ENCODE results near the gene SHBG. TPM values are rescaled to one million over a fixed set of nuclear protein-coding genes. Genes with fewer than 3 reads are reported as not detected.

SHBG gene
- total RNA-seq, 1 experiment from 2014 or later = 1.2 TPM

- Mint-ChIP-seq H3K27ac (ENCODE audit: unreplicated experiment) (peak overlapping the region; percentile 30), H3K4me3 (ENCODE audit: unreplicated experiment) (peak overlapping the region; percentile 98)
- POLR2A ChIA-PET = interaction anchor here (0.5 kb wide), 1 partner anchor 74 kb away, joined by 3 read pairs; no protein-coding TSS in a partner anchor
Measured at GRCh38 chr17:7612294-7612640, 17.7 kb upstream of the SHBG start.

GRCh38 chr17:7613769-7614424 lies 16.0 kb upstream of the SHBG start:
- TSS peak; percentile 34 for BruUV-seq (replicated peaks)
- no peak for TF ChIP-seq CTCF (IDR thresholded peaks at IDR 0.05; ENCODE audit: insufficient read depth in 1 of 2, low read depth in 1 of 2, low read length in 1 of 2, severe bottlenecking in 1 of 2, unreplicated experiment in 1 of 2)
- Mint-ChIP-seq H3K9me3 (ENCODE audit: unreplicated experiment) (no peaks in the 10 kb centered on the region), H3K27ac (ENCODE audit: unreplicated experiment) (peak overlapping the region; percentile 94), H3K36me3 (ENCODE audit: insufficient read depth, unreplicated experiment) (peaks cover 25% of the 10 kb centered on the region), H3K27me3 (ENCODE audit: insufficient read depth, unreplicated experiment) (no peaks in the 10 kb centered on the region), H3K4me3 (ENCODE audit: unreplicated experiment) (peak overlapping the region; percentile 98), H3K4me1 (ENCODE audit: low read depth, unreplicated experiment) (peaks cover 20% of the 10 kb centered on the region)
- H3K36me3 ChIP-seq (ENCODE audit: control insufficient read depth, insufficient read depth, low read length) = no peaks in the 10 kb centered on the region
- no peaks in the 10 kb centered on the region for H3K27me3 ChIP-seq (replicated peaks; ENCODE audit: control insufficient read depth, insufficient read depth, low read length)
- ChIA-PET POLR2A (interaction anchor here (0.7 to 2.3 kb wide), 3 partner anchors 30 to 74 kb away, joined by 3 to 17 read pairs (median 11); partner anchors contain the start of genes MPDU1, TP53 and WRAP53), CTCF (interaction anchor here (0.7 to 2.3 kb wide), 4 partner anchors 11 to 43 kb away, joined by 4 to 9 read pairs (median 4); partner anchors contain the start of gene SAT2)
- no peaks in the 10 kb centered on the region for H3K9me3 ChIP-seq
- DNase-seq = no peak
- no peaks in the 10 kb centered on the region for H3K4me1 ChIP-seq
- peak overlapping the region; percentile 57 for H3K4me3 ChIP-seq (ENCODE audit: low read depth, low read length)
- intact Hi-C loops (cut with micrococcal nuclease; ENCODE audit: unreplicated experiment) = loop anchor here (2.0 kb wide), 1 partner anchor 41 kb away; no protein-coding TSS in a partner anchor

More at GRCh38 chr17:7612294-7612640, 17.7 kb upstream of the SHBG start:
- CTCF ChIA-PET = no interaction called here
- H3K36me3 Mint-ChIP-seq (ENCODE audit: insufficient read depth, unreplicated experiment) = peaks cover 31% of the 10 kb centered on the region
- H3K4me1 Mint-ChIP-seq (ENCODE audit: low read depth, unreplicated experiment) = peaks cover 20% of the 10 kb centered on the region
- intact Hi-C loops (cut with micrococcal nuclease; ENCODE audit: unreplicated experiment) = no loop called here
- Histone ChIP-seq H3K36me3 (ENCODE audit: control insufficient read depth, insufficient read depth, low read length) (no peaks in the 10 kb centered on the region), H3K4me1 (no peaks in the 10 kb centered on the region), H3K9me3 (no peaks in the 10 kb centered on the region), H3K4me3 (ENCODE audit: low read depth, low read length) (no peak overlapping the region), H3K27me3 (replicated peaks; ENCODE audit: control insufficient read depth, insufficient read depth, low read length) (no peaks in the 10 kb centered on the region)
- DNase-seq = no peak
- BruUV-seq (replicated peaks) = no TSS peak
- no peaks in the 10 kb centered on the region for H3K9me3 Mint-ChIP-seq (ENCODE audit: unreplicated experiment)
- no peaks in the 10 kb centered on the region for H3K27me3 Mint-ChIP-seq (ENCODE audit: insufficient read depth, unreplicated experiment)
- no peak for TF ChIP-seq CTCF (IDR thresholded peaks at IDR 0.05; ENCODE audit: insufficient read depth in 1 of 2, low read depth in 1 of 2, low read length in 1 of 2, severe bottlenecking in 1 of 2, unreplicated experiment in 1 of 2)

- Histone ChIP-seq H3K4me3 (ENCODE audit: low read depth, low read length) (peak within 1 kb of the TSS; percentile 57), H3K36me3 (ENCODE audit: control insufficient read depth, insufficient read depth, low read length) (no peaks in the 10 kb centered on the region), H3K4me1 (no peaks in the 10 kb centered on the region), H3K27me3 (replicated peaks; ENCODE audit: control insufficient read depth, insufficient read depth, low read length) (no peaks in the 10 kb centered on the region), H3K9me3 (no peaks in the 10 kb centered on the region)
- ChIA-PET CTCF (interaction anchor here (0.6 to 2.3 kb wide), 12 partner anchors 10 to 230 kb away, joined by 3 to 9 read pairs (median 4); partner anchors contain the start of genes ATP1B2, MPDU1, SAT2 and TP53), POLR2A (interaction anchor here (0.6 to 2.3 kb wide), 11 partner anchors 13 to 304 kb away, joined by 3 to 17 read pairs (median 4); partner anchors contain the start of genes ATP1B2, MPDU1, NAA38 and SAT2)
- Mint-ChIP-seq H3K36me3 (ENCODE audit: insufficient read depth, unreplicated experiment) (peaks cover 20% of the 10 kb centered on the region), H3K27ac (ENCODE audit: unreplicated experiment) (peak within 1 kb of the TSS; percentile 94), H3K4me3 (ENCODE audit: unreplicated experiment) (peak within 1 kb of the TSS; percentile 98), H3K27me3 (ENCODE audit: insufficient read depth, unreplicated experiment) (no peaks in the 10 kb centered on the region), H3K4me1 (ENCODE audit: low read depth, unreplicated experiment) (peaks cover 20% of the 10 kb centered on the region), H3K9me3 (ENCODE audit: unreplicated experiment) (no peaks in the 10 kb centered on the region)
- peak; percentile 96 to 97 for DNase-seq
- peak; percentile 24 to 49 for TF ChIP-seq CTCF (IDR thresholded peaks at IDR 0.05; ENCODE audit: insufficient read depth in 1 of 2, low read depth in 1 of 2, low read length in 1 of 2, severe bottlenecking in 1 of 2, unreplicated experiment in 1 of 2)
- intact Hi-C loops (cut with micrococcal nuclease; ENCODE audit: unreplicated experiment) = loop anchor here (2.0 to 5.0 kb wide), 2 partner anchors 42 to 223 kb away; no protein-coding TSS in a partner anchor
- no TSS peak for BruUV-seq (replicated peaks)
Measured at GRCh38 chr17:7614425-7615264, 15.3 kb upstream of the SHBG start, which contains the start of gene FXR2. Gene FXR2 (minus strand): TSS chr17:7614897. CDS start chr17:7614532, 365 bp downstream.

Measured in Caco-2 (cell line).